22Rv1 (cell line): ENCODE data around the gene SUN5.

ENCODE experiments used
- H3K27ac ChIP-seq: fragments of 450-650 bp; 2 replicates; pipeline ENCODE4 v1.5.1; 2017
- ZFX ChIP-seq: fragments of 450-650 bp; IDR thresholded peaks from 2 replicates; pipeline ENCODE4 v1.6.1; 2017; ENCODE audit warnings: antibody characterized with exemption, borderline replicate concordance
- TF ChIP-seq, protein P1 (sequence below): fragments of 450-650 bp; IDR thresholded peaks from 2 replicates; pipeline ENCODE4 v1.5.1; 2017; ENCODE audit warnings: mild to moderate bottlenecking

SUN5 gene

GRCh38 chr20:33042430-33042829, 38.2 kb upstream of the SUN5 start:
- no peak overlapping the region for H3K27ac ChIP-seq
- TF ChIP-seq, protein P1, sequence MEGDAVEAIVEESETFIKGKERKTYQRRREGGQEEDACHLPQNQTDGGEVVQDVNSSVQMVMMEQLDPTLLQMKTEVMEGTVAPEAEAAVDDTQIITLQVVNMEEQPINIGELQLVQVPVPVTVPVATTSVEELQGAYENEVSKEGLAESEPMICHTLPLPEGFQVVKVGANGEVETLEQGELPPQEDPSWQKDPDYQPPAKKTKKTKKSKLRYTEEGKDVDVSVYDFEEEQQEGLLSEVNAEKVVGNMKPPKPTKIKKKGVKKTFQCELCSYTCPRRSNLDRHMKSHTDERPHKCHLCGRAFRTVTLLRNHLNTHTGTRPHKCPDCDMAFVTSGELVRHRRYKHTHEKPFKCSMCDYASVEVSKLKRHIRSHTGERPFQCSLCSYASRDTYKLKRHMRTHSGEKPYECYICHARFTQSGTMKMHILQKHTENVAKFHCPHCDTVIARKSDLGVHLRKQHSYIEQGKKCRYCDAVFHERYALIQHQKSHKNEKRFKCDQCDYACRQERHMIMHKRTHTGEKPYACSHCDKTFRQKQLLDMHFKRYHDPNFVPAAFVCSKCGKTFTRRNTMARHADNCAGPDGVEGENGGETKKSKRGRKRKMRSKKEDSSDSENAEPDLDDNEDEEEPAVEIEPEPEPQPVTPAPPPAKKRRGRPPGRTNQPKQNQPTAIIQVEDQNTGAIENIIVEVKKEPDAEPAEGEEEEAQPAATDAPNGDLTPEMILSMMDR: no peak
- no peak for TF ChIP-seq ZFX

GRCh38 chr20:33038243-33038642, 34.0 kb upstream of the SUN5 start:
- H3K27ac ChIP-seq: no peak overlapping the region
- TF ChIP-seq, protein P1: no peak
- TF ChIP-seq ZFX: no peak

DNA sequence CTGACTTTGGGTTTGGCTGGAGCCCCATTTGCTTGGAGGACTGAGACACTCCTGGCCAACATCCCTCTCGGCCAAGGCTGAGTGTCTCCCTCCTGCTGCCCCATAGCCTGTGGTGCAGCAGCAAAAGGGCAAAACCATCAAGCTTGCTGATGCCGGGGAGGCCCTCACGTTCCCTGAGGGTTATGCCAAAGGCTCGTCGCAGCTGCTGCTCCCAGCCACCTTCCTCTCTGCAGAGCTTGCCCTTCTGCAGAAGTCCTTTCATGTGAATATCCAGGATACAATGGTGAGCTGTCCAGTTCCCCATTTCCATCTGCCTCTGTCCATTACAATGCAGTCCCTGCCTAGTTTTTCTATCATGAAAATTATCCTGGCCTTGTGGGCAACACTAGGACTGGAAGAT, 33.2 kb upstream of the SUN5 start:
- H3K27ac ChIP-seq: no peak overlapping the region
- TF ChIP-seq, protein P1: no peak
- no peak for TF ChIP-seq ZFX

DNA sequence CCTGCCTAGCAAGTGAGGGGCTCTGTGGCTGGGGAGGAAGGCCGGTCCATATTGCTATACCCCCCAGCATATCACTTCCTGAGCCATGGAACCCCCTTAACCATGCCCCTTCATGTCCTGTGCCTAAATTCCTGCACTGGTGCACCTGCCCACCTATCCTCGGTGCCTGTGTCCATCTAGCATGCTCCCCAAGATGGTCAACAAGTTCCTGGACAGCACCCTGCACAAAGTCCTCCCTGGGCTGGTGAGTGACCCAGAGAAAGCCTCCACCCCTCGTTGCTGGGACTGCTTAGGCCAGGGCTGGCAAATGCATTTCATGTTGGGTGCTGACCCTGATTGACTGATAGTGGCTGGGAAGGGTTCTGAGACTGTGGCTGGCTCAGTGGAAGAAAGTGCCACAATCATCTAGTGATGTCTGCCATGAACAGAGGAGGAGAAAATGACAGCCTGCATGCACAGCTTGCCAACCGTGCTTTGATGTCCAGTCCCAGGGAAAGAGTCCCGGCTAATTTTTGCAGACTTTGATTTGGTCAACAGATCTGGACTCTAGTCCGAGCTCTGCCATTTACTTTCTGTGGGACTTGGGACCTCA, 30.8 kb upstream of the SUN5 start:
- H3K27ac ChIP-seq: no peak overlapping the region
- TF ChIP-seq, protein P1: no peak
- no peak for TF ChIP-seq ZFX

- TF ChIP-seq ZFX: no peak
- TF ChIP-seq, protein P1: no peak
- H3K27ac ChIP-seq: no peak overlapping the region
Measured at GRCh38 chr20:33034115-33034514, 29.9 kb upstream of the SUN5 start.

GRCh38 chr20:33033381-33033780, 29.1 kb upstream of the SUN5 start:
- TF ChIP-seq, protein P1: no peak
- TF ChIP-seq ZFX: no peak
- H3K27ac ChIP-seq: no peak overlapping the region

GRCh38 chr20:33032555-33032954, 28.3 kb upstream of the SUN5 start:
- TF ChIP-seq, protein P1: no peak
- TF ChIP-seq ZFX: no peak
- H3K27ac ChIP-seq: no peak overlapping the region
